NCI-H510A (cell line): ENCODE measurements around the gene SCFD2.

Source experiments
- DNase-seq: peaks from one replicate; lab custom pipeline; 2025; lab: John Stamatoyannopoulos, UW

Gene SCFD2

GRCh38 chr4:52877036-52877435 is 488.8 kb downstream of the SCFD2 start:
- no peak for DNase-seq

- DNase-seq, result no peak
Measured at GRCh38 chr4:52876069-52876468, 489.8 kb downstream of the SCFD2 start.

DNA sequence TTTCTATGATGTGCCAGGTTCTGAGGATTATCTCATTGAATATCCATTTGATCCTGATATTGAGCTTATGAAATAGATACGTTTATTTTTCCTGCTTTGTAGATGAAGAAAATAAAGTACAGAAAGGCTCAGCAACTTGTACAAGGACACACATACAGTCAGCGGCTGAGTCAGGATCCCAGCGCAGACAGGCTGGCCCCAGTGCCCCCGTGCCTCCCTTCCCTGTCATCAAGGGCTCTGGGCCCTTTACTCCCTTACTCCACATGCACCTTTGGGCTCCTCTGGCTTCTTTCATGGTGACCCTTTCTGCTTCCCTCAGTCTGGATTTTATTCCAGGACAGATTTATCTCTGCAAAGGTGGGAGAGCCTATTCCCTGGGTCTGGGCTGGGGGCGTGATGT is 490.9 kb downstream of the SCFD2 start:
- DNase-seq, result no peak

- DNase-seq, result no peak
Measured at GRCh38 chr4:52873861-52874343, 492.0 kb downstream of the SCFD2 start.

DNA sequence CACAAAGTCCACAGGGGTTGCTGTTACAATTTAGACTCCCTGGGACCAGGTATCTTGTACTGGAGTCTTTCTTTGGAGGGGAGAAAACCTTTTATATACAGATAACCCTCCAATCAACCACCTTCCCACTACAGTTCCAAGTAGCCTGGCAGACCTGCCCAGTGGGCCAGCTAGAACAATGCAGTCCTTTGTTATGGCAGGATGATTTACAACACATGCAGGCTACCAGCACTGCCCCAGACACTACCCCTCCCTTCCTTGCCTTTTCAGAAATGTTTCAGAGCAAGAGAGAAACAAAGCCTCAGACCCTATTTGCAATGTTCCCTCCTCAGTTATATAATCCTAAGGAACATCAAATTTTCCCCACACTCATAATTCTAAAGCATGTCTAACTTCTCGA is 492.7 kb downstream of the SCFD2 start:
- DNase-seq, result no peak

- peak; percentile 85 for DNase-seq
Measured at GRCh38 chr4:52870225-52870624, 495.6 kb downstream of the SCFD2 start.

DNA sequence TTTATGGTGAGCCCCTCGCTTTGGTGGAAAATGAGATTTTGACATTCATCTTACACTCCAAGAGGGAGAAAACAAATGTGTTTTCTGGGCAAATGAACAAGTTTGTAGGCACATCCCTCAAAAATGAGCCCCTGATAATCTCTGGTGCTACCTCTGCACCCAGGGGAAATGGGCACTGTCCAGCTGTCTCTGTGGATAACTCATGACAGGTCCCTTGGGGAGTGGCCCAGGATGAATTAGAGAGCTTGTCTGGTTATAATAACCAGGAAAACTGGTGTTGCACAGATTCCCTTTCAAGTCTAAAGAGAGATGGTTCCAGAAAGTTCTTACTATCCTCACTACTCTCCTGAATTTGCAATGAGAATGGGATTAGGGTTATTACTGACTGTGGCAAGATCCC is 496.2 kb downstream of the SCFD2 start:
- no peak for DNase-seq

- DNase-seq, result peak; percentile 56
Measured at GRCh38 chr4:52869196-52869595, 496.7 kb downstream of the SCFD2 start.

- DNase-seq, result peak; percentile 65
Measured at GRCh38 chr4:52868133-52868532, 497.7 kb downstream of the SCFD2 start.

DNA sequence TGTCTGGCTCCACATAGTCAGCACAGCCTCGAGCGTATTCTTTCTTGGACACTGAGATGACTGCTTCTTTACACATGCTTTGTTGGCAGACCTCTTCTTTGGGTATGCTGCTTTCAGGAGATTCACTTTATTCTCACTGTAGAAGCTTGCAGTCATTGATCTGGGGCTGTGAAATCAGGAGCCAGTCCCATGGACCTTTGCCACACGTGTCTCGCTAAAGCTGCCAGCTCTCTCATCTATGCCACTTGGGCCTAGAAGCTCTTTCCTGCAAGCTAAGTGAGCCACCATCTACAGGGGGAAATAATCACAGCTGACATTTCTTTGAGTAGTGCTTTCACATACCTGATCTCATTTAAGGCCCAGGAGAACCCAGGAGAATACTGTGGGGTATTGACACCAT is 498.7 kb downstream of the SCFD2 start:
- no peak for DNase-seq

DNA sequence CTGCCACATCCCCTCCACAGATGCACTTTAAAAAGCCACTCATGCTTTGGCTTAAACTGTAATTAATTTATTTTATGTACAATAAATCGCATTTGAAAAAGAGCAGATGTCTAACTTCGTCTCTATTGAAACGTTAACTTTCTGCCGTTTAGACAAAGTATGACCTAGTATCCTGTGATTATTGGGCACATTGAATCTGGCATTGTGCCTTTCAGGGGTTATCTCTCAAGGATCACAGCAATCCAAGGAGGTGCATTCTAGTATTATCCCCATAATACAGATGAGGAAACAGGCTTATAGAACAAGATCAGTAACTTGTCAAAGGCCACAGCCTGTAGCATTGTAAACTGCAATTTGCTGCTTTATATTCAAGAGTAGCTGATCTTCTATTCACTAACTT is 499.1 kb downstream of the SCFD2 start:
- no peak for DNase-seq

DNA sequence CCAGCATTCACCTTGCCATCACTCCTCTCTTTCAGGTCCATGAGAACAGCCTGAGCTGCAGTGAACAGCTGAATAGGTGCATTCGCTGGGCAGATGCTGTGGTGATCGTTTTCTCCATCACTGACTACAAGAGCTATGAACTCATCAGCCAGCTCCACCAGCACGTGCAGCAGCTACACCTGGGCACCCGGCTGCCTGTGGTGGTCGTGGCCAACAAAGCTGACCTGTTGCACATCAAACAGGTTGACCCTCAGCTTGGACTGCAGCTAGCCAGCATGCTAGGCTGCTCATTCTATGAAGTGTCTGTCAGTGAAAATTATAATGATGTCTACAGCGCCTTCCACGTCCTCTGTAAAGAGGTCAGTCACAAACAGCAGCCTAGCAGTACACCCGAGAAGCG is 500.6 kb downstream of the SCFD2 start:
- no peak for DNase-seq

DNA sequence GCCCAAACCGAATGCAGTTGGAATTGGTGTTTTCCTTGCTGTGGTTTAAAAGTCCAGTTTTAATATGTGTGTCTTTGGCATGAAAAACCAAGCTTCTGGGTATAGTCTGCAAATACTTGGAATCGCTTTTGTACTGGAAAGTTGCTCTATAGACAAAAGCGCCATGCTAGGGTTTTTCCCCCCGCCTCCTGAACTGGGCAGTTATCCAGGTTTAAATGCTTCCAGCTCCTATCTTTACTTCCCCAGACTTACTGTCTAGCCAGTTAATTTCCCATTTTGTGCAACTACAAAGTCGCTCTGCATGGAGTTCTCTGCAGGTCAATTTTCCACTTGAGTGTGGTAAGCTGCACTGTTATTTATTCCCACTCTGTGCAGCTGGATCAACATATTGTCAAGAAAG is 501.1 kb downstream of the SCFD2 start:
- DNase-seq, result no peak

DNA sequence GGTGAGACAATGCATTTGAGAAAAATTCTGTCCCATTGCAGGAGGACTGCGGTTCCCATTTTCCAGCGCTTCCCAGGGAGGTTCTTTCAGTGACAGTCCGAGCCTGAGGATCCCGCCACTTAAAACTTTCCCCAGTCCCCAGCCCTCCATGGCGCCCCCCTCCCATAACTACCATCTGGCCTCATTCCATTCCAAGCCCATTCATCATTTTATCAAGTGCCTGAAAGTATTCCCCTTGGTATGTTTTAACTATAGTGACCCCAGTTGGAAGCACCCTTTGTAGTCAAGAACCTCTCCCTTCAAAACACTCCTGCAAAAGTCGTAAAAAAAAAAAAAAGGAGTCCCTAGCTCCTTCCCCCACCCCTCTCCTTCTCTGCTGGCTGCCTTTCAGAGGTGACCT is 502.5 kb downstream of the SCFD2 start:
- DNase-seq, result no peak

DNA sequence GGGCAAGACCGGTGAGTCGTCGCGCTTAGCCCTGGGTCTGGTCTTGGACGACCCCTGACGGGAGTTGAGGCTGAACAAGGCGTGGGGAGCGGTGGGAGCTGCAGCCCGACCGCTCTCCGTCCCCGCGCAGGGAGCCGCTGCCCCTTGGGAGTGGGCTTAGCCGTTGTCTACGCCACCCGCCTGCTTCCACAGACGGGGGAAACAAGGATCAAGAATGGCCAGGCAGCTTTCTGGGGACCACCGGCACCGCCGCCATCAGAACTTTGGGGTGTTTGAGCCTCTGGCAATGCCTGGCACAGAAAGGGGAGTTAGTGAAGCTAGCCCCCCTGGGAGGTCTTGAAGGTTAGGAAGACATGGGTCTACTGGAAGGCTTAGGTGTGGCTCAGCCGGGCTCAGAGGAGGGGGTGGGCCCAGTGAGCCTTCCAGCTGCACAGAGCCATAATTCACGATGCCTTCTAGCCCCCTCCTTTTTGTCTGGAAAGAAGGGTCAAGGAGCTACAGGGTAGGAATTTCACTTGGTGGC is 503.2 kb downstream of the SCFD2 start:
- no peak for DNase-seq

DNA sequence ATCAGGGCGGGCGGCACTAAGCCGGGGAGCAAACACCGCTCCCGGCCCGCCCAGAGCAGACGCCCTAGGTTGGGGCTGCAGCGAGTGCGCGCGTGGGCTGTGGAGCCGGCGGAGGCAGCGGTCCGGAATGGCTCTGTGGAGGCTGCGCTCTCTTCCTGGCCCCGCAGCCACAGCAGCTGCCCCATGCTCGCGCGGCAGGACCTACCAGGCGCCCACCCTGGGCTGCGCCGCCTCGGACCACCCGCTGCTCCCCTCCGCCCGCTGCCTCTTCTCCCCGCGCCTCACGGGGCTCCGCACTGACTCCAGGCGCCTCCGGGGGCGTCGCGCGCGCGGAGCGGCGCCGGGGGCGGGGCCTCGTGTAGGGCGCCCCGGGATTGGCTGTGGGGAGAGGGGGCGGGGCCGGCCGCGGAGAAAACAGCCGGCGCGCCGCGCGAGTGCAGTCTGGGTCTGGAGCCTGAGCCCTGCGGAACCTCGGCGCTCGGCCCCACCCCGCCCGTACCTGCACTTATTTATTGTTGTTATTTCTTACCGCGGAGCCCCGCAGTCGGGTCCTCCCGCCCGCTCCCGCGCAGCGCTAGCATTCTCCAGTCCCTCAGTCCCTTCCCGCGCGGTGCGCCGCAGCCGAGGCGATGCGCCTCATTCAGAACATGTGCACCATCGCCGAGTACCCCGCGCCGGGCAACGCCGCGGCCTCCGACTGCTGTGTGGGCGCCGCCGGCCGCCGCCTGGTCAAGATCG is 503.8 kb downstream of the SCFD2 start, which contains the start of gene RASL11B:
Gene RASL11B, plus strand, starts transcription at position 439 of the 738 bp plus-strand sequence. Its CDS starts 191 bp downstream, at position 630.
- peak; percentile 71 for DNase-seq

DNA sequence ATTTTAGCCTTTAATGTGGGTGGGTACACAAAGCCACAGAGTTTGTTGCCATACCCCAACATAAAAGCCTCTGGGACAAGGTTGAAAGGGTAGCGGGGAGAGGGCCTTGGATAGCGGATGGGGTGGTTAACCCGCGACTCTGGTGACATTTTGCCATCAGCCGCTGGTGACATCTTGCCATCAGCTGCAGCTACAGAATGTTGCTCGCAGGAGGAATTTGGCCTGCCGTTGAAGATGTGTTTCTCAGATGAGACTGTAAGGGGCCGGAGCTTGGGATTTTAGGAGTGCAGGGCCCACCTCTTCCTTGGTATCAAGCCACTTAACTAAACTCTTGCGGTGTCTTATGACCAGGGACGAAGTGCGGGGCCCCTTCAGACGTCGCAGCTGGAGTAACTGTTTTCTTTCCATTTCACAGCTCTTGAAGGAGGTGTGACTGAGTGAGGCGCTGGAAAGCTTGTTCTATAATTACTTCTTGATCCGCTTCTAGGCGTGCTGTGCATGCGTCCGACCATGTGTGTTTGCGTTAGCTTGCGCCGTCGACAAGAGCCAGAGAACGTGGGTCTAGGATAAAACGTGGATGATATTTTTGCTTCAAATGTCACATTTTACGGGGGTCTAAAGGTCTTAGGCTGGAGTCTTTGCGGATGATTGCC is 504.6 kb downstream of the SCFD2 start:
- DNase-seq, result no peak

DNA sequence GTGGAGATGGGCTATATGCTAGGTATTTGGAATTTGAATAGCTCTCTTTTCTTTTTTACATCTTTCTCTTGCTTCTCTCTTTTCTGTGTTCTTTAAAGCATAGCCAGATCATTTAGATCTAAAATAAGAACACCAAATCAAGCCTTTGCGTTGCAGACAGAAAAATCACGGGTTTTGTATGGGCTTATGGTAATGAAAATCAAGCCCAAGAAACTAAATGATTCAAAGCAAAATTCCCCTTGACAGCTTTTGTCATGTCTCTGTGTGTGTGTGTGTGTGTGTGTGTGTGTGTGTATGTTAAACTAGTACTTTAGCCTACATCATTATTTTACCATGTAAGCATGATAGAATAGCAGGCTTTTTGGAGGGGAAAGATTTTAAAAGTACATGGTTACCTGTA is 505.5 kb downstream of the SCFD2 start:
- no peak for DNase-seq

DNA sequence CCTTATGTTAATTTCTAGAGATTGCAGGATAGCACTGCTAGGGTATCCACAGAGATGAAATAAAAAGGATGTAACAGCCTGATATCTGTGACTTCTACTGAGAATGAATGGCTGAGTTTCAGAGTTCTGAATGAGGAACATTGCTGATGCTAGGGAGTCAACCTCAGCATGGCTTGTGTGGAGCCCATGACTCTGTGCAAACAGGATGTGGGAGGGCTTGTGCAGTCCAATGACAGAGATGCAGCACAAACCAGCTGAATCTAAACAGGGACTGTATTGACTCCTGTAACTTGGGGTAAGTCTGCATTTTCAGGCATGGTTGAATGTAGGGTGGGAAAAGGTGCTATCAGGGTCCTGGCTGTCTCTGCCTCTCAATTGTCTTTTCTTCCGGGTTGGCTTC is 509.1 kb downstream of the SCFD2 start:
- DNase-seq, result no peak

DNA sequence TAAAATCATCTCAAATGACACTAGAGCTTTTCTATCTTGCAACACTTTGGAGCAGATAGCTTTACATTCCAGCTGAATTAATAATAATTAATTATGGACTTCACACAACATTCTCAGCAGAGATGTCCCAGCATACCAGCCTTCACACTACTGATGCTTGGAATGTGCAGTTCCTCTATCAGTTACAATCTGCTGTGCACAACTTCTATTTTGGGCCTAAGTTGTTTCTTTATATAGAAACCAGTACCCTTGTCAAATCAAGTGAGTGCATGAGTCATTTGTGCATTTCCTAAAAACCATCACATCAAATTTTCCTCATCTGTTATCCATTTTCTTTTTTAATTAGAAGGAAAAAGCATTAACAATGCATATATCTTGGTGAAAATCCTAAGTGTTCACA is 512.5 kb downstream of the SCFD2 start:
- no peak for DNase-seq

DNA sequence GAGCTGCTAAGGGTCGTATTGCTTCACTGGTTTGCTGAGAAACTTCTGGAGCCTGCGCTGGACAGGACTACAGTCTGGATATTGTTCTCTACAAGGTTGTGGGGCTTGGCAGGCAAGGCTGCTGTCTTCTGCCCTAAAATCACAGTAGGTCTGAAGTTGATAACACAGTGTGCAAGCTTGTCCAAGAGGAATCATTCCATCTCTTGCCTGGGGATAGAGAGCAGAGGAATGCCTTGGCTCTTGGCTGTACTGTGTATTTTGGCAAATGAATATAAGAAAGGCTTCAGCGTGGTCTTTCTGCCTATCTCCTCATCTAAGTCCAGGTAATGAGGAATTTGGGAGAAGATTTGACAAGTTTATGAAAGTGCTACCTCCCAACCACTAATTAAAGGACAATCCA is 513.1 kb downstream of the SCFD2 start:
- no peak for DNase-seq

GRCh38 chr4:52852041-52852440 is 513.8 kb downstream of the SCFD2 start:
- no peak for DNase-seq

DNA sequence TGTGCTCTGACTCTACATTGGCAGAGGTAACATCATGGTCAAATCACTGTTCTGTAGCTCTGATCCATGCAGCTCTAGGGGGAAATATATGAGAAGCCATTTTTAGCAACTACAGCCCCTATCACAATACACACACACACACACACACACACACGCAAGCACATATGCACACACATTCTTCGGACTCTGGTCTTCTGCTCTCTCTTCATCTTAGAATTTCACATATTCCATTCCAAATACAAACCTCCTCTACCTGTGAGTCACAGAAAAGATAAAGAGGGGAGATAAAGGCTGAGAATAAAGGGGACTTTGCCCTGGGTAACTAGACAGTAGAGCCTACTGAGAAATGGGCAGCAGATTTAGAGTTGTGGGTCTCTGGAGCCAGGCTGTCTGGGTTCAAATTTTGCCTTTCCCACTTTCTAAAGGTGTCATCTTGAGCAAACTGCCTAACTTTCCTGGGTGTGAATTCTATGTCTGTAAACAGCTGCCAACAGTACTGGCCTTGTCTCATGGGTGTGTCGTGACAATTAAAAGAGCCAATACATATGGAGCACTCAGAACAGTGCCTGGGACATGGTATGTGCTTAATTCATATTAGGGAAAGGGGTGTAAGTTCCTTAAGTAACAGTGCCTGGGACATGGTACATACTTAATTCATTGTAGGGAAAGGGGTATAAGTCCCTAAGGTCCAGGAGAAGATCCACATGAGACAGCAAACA is 515.3 kb downstream of the SCFD2 start:
- DNase-seq, result no peak
